Femur (tissue), 1 donor: ENCODE measurements around the gene PRR12.
"Not testable (repeated sequence)": the region's sequence is repeated elsewhere in the genome, so short reads cannot be mapped to it uniquely, and the experiment has no call there.

ENCODE experiments used
- DNase-seq: peaks from one replicate; pipeline ENCODE4 v3.0.0-alpha.2; 2017

The PRR12 gene

DNA sequence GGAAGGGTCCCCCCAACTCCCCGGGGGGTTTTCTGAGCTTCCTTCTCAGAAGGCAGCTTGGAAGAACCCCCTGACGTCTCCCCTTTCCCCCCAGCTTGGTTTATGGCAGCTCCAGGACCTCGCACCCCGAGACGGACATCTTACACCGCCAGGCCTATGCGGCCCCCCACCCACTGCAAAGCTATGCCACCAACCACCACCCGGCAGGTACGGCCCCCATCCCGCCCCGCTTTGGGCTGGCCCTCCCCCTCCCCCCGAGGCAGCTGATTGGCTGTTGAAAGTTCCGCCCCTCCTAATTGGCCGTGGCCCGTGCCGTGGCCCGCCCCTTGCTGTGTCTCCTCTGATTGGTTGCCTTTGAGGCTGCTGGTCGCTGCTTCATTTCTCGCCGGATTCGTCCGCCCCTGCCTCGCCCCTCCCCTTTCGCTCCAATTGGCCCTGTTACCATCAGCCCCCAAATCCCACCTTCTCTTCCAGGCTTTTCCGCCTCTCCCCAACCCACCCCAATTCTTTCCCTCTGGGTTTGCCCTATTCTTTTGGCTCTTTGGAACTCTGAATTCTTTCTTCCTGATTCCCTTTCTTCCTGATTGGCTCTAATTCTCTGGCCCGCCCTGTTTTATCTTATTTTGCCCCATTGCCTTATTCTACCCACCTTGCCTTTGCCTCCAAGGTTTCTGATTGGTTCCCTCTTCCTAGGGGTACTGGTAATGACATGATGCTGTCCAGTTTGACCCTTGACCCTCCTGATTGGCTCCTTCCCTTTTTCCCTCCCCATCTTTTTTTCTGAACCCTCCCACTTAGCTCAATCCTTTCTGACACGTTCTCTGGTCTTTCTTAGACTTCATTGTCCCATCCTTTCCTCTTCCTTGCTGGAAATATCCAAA, 2.5 kb downstream of the PRR12 start:
- peak; percentile 95 for DNase-seq

DNA sequence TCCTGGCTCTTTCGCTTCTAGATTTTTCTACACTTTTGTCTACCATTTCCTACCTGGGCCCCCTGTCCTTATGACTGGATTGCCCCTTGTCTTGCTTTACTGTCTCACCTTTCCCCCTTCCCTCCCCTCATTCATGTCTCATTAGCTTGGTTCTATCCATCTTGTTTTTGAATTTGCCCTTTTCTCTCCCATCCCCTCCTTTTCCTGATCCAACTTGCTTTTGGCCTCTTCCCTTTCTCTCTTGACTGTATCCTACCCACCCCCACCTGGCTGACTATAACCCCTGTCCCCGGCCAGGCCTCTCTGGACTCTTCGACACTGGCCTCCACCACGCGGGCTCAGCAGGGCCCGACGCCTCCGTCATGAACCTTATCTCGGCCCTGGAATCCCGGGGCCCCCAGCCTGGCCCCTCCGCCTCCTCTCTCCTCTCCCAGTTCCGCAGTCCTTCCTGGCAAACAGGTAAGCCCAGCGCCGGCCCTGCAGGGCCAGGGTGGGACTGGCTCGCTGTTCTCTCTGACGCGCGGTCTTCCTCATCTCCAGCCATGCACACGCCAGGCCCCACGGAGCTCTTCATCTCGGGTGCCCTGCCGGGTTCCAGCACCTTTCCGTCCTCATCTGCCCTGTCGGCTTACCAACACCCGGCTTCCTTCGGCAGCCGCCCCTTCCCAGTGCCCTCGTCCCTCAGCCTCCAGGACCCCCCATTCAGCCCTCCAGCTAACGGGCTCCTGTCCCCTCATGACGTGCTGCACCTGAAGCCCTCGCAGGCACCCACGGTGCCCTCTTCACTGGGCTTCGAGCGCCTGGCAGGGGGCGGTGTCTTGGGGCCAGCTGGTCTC, 3.4 kb downstream of the PRR12 start:
- DNase-seq = peak; percentile 24

DNA sequence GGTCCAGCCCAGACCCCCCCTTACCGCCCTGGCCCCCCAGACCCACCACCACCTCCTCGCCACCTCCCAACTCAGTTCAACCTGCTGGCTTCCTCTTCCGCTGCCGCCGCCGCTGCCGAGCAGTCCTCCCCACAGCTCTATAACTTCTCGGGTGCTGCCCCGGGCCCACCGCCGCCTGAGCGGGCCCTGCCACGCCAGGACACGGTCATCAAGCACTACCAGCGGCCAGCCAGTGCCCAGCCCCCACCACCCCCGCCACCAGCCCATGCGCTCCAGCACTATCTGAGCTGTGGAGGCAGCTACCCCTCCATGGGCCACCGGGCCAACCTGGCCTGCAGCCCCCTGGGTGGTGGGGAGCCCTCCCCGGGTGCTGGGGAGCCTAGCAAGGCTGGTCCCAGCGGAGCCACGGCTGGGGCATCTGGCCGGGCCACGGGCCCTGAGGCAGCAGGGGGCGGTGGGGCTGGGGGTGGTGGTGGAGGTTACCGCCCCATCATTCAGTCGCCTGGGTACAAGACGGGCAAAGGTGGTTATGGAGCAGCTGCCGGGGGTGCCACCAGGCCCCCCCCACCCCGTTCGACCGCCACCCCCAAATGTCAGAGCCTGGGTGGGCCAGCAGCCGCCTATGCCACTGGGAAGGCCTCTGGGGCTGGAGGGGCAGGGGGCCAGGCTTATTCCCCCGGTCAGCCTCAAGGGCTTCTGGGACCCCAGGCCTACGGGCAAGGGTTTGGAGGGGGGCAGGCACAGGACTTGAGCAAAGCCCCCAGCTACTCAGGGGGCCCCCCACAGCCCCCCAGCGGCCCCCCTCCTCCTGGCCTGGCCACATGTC, 4.2 kb downstream of the PRR12 start:
- DNase-seq = no peak

DNA sequence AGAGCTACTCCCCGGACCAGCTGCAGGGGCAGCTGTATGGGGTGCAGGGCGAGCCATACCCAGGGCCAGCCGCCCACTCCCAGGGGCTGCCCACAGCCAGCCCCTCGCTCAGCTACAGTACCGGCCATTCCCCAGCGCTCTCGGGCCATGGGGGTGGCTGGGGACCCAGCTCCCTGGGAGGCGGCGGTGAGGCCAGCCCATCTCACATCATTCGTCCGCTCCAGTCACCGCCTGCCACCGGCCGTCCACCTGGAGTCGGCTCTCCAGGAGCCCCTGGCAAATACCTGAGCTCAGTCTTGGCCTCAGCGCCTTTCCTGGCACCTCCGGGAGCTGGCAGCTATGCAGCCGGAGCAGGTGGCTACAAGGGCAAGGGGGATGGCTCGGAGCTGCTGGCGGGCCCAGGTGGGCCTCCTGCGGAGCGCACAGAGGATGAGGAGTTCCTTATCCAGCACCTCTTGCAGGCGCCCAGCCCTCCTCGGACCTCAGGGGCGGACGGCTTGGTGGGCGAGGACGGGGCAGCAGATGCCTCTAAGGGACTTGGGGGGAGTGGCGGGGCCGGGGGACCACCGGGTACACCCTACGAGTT, 4.9 kb downstream of the PRR12 start:
- no peak for DNase-seq

DNA sequence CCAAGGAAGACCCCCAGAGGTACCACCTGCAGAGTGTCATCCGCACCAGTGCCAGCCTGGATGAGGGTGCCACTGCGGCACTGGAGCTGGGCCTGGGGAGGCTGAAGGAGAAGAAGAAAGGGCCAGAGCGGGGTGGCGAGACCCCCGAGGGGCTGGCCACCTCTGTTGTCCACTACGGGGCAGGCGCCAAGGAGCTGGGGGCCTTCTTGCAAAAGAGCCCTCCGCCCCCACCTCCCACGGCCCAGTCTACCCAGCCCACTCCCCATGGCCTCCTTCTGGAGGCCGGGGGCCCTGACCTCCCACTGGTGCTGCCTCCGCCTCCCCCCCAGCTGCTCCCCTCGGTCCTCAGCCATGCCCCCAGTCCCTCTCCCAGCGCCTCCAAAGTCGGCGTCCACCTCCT, 5.4 kb downstream of the PRR12 start:
- no peak for DNase-seq

DNA sequence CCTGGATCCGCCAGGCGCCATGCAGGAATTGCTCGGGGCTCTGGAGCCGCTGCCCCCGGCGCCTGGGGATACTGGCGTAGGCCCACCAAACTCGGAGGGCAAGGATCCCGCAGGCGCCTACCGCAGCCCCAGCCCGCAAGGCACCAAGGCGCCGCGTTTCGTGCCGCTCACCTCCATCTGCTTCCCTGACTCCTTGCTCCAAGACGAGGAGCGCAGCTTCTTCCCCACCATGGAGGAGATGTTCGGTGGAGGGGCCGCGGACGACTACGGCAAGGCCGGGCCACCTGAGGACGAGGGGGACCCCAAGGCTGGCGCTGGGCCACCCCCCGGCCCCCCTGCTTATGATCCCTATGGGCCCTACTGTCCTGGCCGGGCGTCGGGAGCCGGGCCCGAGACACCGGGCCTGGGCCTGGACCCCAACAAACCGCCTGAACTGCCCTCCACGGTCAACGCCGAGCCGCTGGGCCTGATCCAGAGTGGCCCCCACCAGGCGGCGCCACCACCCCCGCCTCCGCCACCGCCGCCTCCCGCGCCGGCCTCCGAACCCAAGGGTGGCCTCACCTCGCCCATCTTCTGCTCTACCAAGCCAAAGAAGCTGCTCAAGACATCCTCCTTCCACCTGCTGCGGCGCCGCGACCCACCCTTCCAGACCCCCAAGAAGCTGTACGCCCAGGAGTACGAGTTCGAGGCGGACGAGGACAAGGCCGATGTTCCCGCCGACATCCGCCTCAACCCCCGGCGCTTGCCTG, 6.1 kb downstream of the PRR12 start:
- DNase-seq = no peak

DNA sequence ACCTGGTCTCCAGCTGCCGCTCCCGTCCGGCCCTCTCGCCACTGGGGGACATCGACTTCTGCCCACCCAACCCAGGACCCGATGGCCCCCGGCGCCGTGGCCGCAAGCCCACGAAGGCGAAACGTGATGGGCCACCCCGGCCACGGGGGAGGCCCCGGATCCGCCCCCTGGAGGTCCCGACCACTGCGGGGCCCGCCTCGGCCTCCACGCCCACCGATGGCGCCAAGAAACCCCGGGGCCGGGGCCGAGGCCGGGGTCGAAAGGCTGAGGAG, 6.7 kb downstream of the PRR12 start:
- DNase-seq = no peak

DNA sequence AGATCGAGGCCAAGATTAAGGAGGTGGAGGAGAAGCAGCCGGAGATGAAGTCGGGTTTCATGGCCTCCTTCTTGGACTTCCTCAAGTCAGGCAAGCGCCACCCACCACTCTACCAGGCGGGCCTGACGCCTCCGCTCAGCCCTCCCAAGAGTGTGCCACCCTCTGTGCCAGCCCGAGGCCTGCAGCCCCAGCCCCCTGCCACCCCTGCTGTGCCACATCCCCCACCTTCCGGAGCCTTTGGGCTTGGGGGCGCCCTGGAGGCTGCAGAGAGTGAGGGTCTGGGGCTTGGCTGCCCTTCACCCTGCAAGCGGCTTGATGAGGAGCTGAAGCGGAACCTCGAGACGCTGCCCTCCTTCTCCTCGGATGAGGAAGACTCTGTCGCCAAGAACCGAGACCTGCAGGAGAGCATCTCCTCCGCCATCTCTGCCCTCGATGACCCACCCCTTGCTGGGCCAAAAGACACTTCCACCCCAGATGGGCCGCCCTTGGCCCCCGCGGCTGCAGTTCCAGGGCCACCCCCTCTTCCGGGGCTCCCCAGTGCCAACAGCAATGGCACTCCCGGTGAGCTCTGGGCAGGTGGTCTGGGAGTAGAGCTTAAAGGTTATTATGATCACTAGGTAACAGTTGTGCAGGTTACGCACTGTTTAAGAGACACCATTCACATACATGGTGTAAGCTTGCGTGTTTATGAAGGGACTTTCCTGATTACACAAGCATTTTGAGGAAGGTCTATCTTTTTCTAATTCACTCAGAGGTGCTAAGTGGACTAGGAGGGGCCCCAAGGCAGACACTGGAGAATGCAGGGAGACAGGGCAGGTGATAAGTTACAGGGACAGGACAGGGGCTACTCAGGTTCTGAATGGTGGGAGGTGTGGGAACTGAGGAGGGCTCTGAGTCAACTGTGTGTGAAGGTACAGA, 8.7 kb downstream of the PRR12 start:
- DNase-seq = no peak

DNA sequence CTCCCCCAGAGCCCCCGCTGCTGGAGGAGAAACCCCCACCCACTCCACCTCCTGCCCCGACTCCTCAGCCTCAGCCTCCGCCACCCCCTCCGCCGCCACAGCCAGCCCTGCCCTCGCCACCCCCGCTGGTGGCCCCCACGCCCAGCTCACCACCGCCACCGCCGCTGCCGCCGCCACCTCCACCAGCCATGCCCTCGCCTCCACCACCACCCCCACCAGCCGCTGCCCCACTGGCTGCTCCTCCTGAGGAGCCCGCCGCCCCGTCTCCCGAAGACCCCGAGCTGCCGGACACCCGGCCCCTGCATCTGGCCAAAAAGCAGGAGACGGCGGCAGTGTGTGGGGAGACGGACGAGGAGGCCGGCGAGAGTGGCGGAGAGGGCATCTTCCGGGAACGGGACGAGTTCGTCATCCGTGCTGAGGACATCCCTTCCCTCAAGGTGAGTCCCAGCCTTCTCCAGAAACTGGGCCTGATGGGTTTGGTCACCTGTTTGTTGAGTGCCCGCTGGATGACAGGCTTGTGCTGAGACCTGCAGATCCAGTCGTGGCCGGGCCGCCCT, 10.6 kb downstream of the PRR12 start:
- DNase-seq = no peak

DNA sequence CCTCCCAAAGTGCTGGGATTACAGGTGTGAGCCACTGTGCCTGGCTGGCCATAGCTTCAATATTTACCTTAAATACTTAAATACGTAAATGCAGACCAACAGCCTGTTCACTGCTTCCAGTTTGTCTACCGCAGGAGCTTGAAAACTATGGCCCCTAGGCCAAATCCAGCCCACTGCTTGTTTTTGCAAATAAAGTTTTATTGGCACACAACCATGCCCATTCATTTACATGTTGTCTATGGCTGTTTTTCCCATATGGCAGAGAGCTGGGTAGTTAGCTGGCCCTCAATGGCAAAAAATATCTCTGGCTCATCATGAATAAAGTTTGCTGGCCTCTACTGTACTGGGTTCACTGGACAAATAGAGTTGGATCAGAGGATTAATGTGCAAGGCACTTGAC, 11.8 kb downstream of the PRR12 start:
- no peak for DNase-seq

DNA sequence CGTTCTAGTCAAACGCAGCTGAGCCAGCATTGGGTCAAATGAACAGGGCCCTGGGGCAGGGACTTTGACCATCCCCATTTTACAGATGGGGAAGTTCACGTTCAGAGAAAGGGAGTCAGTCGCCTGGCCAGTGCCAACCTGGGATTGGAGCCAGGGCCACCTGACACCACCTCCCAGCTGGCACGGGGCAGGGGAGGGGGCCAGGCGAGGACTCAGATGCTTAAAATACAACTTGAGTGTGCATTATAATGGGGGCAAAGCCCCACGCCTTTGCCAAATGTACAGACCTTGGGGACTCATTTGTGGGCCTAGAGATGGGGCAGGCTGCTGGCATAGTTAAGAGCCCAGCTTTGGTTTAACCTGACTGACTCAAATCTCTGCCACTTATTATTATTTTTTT, 14.6 kb downstream of the PRR12 start:
- no peak for DNase-seq

DNA sequence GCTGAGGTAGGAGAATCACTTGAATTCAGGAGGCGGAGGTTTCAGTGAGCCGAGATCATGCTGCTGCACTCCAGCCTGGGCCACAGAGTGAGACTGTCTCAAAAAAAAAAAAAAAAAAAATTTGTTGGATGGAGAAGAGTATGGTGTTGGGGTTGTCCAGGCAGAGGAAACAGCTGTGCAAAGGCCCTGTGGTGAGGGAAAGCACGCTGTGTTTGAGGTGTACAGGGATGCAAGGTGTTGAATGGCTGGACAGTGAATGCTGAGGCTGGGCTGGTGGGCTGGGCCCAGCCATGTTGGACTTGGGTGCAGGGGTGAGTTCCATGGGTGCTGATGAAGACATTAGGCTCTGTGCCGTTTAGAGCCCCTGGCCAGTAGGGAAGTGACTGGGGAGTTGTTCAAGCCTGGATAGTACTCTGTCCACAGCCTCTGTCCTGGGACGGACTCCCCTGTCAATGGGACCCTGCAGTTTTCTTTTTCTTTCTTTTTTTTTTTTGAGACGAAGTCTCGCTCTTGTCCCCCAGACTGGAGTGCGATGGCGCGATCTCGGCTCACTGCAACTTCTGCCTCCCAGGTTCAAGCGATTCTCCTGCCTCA, 18.6 kb downstream of the PRR12 start:
- DNase-seq = no peak

DNA sequence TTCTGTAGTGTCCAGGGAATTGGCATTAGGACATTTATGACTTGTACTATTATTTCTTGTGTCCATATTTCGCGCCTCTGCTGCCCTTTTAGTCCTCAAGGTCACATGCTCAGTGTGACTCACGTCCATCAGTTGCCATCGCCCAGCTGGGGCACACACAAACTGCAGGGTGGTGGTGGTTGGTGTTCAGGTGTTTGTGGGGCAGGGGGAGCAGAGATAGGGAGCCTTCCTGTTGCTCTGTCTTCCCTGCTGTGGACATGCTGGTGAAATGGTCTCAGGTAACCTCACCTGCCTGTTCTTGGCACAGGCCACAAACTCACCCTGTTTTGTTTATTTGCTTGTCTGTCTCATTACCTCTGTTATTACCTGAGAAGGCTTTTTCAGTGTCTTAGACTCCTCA, 22.4 kb downstream of the PRR12 start:
- DNase-seq = no peak

DNA sequence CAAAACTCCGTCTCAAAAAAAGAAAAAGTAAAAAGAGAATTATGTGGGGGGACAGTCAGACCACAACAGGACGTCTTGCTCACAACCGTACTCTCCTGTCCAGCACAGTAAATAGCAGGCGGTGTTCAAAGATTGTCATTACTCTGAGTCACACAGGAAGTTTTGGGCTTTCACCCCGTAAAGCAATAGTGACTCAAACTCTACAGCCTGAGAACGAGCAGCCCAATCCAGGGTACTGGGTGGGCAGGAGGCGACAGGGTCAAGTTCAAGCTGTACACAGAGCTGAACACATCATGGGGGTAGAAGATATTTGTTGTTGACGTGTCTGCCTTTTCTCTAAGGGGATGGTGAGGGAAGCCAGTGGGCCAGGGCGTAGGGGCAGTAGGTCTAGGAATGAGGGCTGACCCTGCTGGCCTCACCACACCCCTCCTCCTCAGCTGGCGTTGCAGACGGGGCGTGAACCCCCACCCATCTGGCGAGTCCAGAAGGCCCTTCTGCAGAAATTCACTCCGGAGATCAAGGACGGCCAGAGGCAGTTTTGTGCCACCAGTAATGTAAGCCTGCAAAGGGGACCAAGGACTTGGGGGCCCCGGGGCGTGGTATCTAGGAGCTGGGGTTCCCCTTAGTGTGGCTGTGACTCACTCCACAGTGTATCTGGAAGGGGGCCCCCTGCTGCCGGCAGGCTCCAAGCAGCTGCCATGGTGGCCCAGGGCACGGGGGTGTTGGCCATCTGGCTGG, 23.3 kb downstream of the PRR12 start:
- no peak for DNase-seq

DNA sequence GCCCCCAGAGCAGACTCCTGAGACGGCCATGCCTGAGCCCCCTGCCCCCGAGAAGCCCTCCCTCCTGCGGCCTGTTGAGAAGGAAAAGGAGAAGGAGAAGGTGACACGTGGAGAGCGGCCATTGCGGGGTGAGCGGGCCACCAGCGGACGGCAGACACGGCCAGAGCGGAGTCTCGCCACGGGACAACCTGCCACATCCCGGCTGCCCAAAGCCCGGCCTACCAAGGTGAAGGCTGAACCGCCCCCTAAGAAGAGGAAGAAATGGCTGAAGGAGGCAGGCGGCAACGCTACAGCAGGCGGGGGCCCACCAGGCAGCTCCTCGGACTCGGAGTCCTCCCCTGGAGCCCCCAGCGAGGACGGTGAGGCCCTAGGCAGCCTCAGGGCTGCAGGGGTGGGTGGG, 24.9 kb downstream of the PRR12 start:
- DNase-seq = no peak

DNA sequence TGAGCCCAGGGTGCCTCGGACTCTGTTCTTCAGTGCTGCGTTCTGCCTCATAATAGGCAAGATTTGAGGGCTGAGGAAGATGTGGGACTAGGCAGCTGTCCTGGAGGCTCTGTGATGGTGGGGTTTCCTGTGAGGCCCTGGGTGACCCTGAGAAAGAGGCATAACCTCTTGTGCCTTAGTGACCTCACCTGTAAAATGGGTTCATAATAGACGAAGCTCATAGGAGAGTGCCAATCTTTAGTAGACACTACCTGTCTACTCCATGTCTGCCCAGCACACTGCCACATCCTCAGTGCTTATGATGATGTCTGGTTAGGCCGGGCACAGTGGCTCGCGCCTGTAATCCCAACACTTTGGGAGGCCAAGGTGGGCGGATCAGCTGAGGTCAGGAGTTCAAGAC, 25.6 kb downstream of the PRR12 start:
- no peak for DNase-seq

DNA sequence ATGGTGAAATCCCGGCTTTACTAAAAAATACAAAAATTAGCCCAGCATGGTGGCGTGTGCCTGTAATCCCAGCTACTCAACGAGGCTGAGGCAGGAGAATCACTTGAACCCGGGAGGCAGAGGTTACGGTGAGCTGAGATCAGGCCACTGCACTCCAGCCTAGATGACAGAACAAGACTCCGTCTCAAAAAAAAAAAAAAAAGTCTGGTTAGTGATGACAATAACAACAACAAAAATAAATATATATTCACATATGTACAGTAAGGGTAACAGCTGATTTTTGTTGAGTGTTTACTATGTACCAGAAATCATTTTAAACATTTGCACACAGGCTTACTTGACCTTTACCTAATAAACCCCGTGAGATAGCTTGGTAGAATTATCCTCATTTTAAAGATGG, 26.0 kb downstream of the PRR12 start:
- no peak for DNase-seq

DNA sequence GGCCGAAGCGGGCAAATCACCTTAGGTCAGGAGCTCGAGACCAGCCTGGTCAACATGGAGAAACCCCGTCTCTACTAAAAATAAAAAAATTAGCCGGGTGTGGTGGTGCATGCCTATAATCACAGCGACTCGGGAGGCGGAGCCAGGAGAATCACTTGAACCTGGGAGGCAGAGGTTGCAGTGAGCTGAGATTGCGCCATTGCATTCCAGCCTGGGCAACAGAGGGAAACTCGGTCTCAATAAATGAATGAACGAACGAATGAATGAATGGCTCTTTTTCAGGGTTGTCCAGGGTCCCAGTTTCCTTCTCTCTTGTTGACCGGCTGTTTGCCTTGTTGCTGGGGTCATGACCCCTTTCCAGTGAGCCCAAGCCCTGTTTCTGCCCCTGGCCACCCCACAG, 26.9 kb downstream of the PRR12 start:
- DNase-seq = not testable (repeated sequence)
